ENCODE results near the gene TMEM167B. TPM values are rescaled to one million over a fixed set of nuclear protein-coding genes. Genes with fewer than 3 reads are reported as not detected.

Gene TMEM167B
- total RNA-seq, 1 experiment from 2014 or later, result 15.6 TPM

GRCh38 chr1:109084563-109085517 lies 5.7 kb upstream of the TMEM167B start (continued):
- TF ChIP-seq, protein P1, sequence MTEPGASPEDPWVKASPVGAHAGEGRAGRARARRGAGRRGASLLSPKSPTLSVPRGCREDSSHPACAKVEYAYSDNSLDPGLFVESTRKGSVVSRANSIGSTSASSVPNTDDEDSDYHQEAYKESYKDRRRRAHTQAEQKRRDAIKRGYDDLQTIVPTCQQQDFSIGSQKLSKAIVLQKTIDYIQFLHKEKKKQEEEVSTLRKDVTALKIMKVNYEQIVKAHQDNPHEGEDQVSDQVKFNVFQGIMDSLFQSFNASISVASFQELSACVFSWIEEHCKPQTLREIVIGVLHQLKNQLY (CRISPR knock-in tag; IDR thresholded peaks at IDR 0.05), result no peak
- TF ChIP-seq IRF2 (CRISPR knock-in tag; IDR thresholded peaks at IDR 0.05; ENCODE audit: borderline replicate concordance, low read depth) (no peak), ZSCAN18 (CRISPR knock-in tag; IDR thresholded peaks at IDR 0.05) (no peak)

DNA sequence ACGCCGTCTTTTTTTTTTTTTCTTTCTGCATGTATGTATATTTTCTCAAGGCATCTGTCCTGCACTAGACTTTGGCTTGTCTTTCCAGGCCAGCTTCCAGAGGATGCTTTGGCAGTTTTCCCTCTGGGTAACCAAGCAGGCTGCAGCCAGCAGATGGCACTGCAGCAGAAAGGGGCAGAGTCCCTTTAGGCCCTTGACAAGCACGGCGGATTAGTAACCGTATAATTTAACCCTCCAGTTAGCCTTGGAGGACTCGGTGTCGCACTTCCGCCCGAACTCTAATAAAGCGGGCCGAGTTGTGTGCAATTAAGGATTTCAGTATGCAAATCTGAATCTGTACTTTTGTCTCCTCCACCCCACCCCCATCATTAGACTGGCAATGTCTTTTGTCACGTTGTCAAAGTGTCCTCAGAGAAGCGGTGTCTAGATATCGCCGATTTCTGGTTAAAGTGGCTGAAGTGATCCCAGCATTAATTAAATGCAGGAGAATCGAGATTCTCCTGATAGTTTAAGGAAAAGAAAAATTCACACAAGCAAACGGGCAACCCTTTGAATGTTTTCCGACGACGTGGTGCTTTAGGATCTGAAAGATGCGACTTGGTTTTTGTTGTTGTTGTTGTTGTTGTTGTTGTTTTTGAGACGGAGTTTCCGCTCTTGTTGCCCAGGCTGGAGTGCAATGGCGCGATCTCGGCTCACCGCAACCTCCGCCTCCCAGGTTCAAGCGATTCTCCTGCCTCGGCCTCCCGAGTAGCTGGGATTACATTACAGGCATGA lies 1.1 kb upstream of the TMEM167B start:
- POLR2A ChIA-PET, result interaction anchor here (0.7 to 1.8 kb wide), 4 partner anchors 11 to 21 kb away, joined by 3 to 19 read pairs (median 4); partner anchors contain the start of gene TAF13
- peak; percentile 41; the same call in 1 of the 2 replicates for TF ChIP-seq GABPB1 (CRISPR knock-in tag; IDR thresholded peaks at IDR 0.05)
- TF ChIP-seq, protein P2, sequence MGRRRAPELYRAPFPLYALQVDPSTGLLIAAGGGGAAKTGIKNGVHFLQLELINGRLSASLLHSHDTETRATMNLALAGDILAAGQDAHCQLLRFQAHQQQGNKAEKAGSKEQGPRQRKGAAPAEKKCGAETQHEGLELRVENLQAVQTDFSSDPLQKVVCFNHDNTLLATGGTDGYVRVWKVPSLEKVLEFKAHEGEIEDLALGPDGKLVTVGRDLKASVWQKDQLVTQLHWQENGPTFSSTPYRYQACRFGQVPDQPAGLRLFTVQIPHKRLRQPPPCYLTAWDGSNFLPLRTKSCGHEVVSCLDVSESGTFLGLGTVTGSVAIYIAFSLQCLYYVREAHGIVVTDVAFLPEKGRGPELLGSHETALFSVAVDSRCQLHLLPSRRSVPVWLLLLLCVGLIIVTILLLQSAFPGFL (CRISPR knock-in tag; IDR thresholded peaks at IDR 0.05; ENCODE audit: borderline replicate concordance), result no peak
- Mint-ChIP-seq H3K27ac (peak overlapping the region; percentile 45), H3K27me3 (ENCODE audit: low read depth) (no peaks in the 10 kb centered on the region), H3K9me3 (no peaks in the 10 kb centered on the region), H3K4me1 (peaks cover 29% of the 10 kb centered on the region), H3K4me3 (peak overlapping the region; percentile 80), H3K36me3 (peaks cover 7% of the 10 kb centered on the region)
- no peak for ATAC-seq
- no peak for DNase-seq (ENCODE audit: low spot score)
- CTCF ChIA-PET, result interaction anchor here (1.2 kb wide), 2 partner anchors 11 to 23 kb away, joined by 4 read pairs; a partner anchor contains a TSS

GRCh38 chr1:109091078-109091838 lies 694 bp downstream of the TMEM167B start:
- ATAC-seq (peak; percentile 71), DNase-seq (ENCODE audit: low spot score) (no peak)
- Mint-ChIP-seq H3K36me3 (peaks cover 14% of the 10 kb centered on the region), H3K27me3 (ENCODE audit: low read depth) (no peaks in the 10 kb centered on the region), H3K4me3 (peak overlapping the region; percentile 80), H3K27ac (peak overlapping the region; percentile 93), H3K4me1 (peaks cover 26% of the 10 kb centered on the region), H3K9me3 (no peaks in the 10 kb centered on the region)
- POLR2A ChIA-PET, result interaction anchor here (0.7 to 1.8 kb wide), 3 partner anchors 9 to 148 kb away, joined by 3 to 19 read pairs (median 4); no protein-coding TSS in a partner anchor
- CTCF ChIA-PET, result interaction anchor here (1.1 to 2.0 kb wide), 3 partner anchors 9 to 148 kb away, joined by 4 to 18 read pairs (median 5); no protein-coding TSS in a partner anchor
- TF ChIP-seq KAT7 (CRISPR knock-in tag; IDR thresholded peaks at IDR 0.05; ENCODE audit: borderline replicate concordance) (no peak), SMAD4 (CRISPR knock-in tag; IDR thresholded peaks at IDR 0.05) (0 out of 2 replicates have a peak, but pooled peaks have one; percentile 4)

- Mint-ChIP-seq H3K9me3 (no peaks in the 10 kb centered on the region), H3K4me3 (peak overlapping the region; percentile 80), H3K27me3 (ENCODE audit: low read depth) (no peaks in the 10 kb centered on the region), H3K27ac (peak overlapping the region; percentile 93; the same call in 1 of the 2 replicates), H3K4me1 (peaks cover 26% of the 10 kb centered on the region), H3K36me3 (peaks cover 14% of the 10 kb centered on the region)
- no peak for DNase-seq (ENCODE audit: low spot score)
- ATAC-seq, result no peak
- ChIA-PET POLR2A (no interaction called here), CTCF (interaction anchor here (2.0 kb wide), 1 partner anchor 8 kb away, joined by 18 read pairs; no protein-coding TSS in a partner anchor)
- TF ChIP-seq ZNF121 (CRISPR knock-in tag; IDR thresholded peaks at IDR 0.05), result no peak
- TF ChIP-seq USF1 (CRISPR knock-in tag; IDR thresholded peaks at IDR 0.05), result no peak
- TF ChIP-seq RORB (CRISPR knock-in tag; IDR thresholded peaks at IDR 0.05), result no peak
- TF ChIP-seq SP1 (CRISPR knock-in tag; conservative IDR thresholded peaks at IDR 0.05), result no peak
- TF ChIP-seq, protein P3, sequence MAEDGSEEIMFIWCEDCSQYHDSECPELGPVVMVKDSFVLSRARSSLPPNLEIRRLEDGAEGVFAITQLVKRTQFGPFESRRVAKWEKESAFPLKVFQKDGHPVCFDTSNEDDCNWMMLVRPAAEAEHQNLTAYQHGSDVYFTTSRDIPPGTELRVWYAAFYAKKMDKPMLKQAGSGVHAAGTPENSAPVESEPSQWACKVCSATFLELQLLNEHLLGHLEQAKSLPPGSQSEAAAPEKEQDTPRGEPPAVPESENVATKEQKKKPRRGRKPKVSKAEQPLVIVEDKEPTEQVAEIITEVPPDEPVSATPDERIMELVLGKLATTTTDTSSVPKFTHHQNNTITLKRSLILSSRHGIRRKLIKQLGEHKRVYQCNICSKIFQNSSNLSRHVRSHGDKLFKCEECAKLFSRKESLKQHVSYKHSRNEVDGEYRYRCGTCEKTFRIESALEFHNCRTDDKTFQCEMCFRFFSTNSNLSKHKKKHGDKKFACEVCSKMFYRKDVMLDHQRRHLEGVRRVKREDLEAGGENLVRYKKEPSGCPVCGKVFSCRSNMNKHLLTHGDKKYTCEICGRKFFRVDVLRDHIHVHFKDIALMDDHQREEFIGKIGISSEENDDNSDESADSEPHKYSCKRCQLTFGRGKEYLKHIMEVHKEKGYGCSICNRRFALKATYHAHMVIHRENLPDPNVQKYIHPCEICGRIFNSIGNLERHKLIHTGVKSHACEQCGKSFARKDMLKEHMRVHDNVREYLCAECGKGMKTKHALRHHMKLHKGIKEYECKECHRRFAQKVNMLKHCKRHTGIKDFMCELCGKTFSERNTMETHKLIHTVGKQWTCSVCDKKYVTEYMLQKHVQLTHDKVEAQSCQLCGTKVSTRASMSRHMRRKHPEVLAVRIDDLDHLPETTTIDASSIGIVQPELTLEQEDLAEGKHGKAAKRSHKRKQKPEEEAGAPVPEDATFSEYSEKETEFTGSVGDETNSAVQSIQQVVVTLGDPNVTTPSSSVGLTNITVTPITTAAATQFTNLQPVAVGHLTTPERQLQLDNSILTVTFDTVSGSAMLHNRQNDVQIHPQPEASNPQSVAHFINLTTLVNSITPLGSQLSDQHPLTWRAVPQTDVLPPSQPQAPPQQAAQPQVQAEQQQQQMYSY (CRISPR knock-in tag; IDR thresholded peaks at IDR 0.05), result no peak
- TF ChIP-seq STAT6 (CRISPR knock-in tag; conservative IDR thresholded peaks at IDR 0.05; ENCODE audit: low read depth), result no peak
- no peak for TF ChIP-seq ZNF671 (CRISPR knock-in tag; IDR thresholded peaks at IDR 0.05)
Measured at GRCh38 chr1:109091839-109092193, 1.3 kb downstream of the TMEM167B start.
